ENCODE results near the gene HEMGN.
"Not testable (repeated sequence)": the region's sequence is repeated elsewhere in the genome, so short reads cannot be mapped to it uniquely, and the experiment has no call there.

The HEMGN gene

DNA sequence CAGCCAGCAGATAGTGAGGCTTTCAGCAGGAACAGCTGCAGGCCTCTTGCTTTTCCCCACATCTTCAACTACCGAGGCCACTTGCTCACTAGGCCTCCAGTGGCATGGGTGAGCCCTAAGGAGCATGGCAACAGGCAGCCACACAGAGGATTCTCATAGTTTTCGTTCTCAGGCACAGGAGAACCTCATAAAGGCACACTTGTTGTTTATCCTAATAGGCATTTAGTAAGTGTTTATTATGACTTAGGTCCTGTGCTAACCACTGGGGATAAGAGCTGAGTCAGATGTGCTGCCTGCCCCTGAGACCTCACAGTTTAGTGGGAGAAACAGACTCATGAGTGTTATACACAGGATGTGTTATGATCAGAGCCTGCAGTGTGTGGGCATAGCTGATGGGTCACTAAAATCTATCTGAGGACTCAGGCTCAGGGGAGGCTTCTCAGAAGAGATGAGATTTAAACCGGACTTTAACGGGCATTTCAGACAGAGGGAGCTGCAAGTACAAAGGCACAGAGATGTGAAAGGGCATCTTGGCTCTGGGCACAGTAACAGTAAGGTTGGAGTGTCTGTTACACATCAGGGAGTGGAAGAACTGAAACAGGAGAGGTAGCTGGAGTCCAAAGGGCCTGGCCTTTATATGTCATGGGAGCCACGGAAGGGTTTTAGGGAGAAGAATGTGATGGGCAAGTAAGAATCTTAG lies 21.0 kb upstream of the HEMGN start:
- H3K36me3 Mint-ChIP-seq, result no peaks in the 10 kb centered on the region
- H3K4me1 Mint-ChIP-seq, result peaks cover 2% of the 10 kb centered on the region
- CTCF ChIA-PET, result interaction anchor here (1.2 to 3.3 kb wide), 6 partner anchors 8 to 76 kb away, joined by 3 to 25 read pairs (median 6); partner anchors contain the start of gene TRMO
- no peaks in the 10 kb centered on the region for H3K9me3 Mint-ChIP-seq
- no peak for DNase-seq
- peaks cover 8% of the 10 kb centered on the region for H3K27me3 Mint-ChIP-seq
- peak overlapping the region; percentile 34 for H3K27ac Mint-ChIP-seq
- no peak overlapping the region for H3K4me3 Mint-ChIP-seq

DNA sequence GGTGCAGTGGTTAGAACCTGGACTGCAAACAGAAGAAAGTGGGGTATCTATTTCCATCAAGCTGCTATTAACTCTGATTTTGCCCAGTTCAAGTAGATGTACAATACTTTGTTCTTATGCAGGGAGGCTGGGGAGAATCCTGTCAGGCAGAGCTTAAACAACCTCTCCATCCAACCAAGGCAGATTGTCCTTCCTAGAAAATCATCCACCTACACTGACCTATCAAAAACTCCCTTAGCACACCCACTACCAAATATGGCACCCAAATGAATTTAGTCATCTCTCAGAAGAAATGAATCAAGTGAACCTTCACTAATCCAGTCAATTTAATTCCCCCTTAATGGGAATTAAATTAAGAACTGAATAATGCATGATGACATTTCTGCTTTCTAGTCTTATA lies 18.4 kb upstream of the HEMGN start:
- CTCF ChIA-PET, result interaction anchor here (1.0 to 5.3 kb wide), 4 partner anchors 26 to 79 kb away, joined by 3 to 56 read pairs (median 4); partner anchors contain the start of genes ANP32B and TRMO
- Mint-ChIP-seq H3K4me1 (peaks cover 2% of the 10 kb centered on the region), H3K9me3 (peaks cover 2% of the 10 kb centered on the region), H3K27me3 (peaks cover 4% of the 10 kb centered on the region), H3K27ac (no peak overlapping the region), H3K4me3 (no peak overlapping the region), H3K36me3 (no peaks in the 10 kb centered on the region)
- no peak for DNase-seq

DNA sequence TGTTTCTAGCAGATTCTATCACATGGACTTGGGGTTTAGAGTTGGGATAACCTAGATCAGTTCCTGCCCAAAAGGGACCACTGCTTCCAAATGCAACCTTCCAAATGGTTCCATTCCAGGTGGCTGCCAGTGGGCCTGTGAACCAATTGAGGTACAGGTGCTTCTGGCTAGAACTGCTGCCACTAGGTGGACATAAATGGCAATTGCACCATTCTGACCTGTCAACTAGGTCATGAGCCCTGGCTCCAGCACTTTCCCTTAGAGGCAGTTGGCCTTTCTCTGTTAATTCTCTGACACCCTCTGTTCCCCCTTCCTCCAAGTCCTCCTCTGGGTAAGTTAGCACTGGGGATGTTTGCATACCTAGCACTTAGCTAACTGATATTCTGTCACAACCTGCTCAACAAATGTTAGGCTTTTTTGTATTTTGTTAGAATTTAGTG lies 16.6 kb upstream of the HEMGN start:
- H3K9me3 Mint-ChIP-seq, result peaks cover 6% of the 10 kb centered on the region
- no peak overlapping the region for H3K4me3 Mint-ChIP-seq
- DNase-seq, result peak; percentile 74
- peaks cover 9% of the 10 kb centered on the region for H3K4me1 Mint-ChIP-seq
- H3K27me3 Mint-ChIP-seq, result peaks cover 14% of the 10 kb centered on the region
- no peaks in the 10 kb centered on the region for H3K36me3 Mint-ChIP-seq
- H3K27ac Mint-ChIP-seq, result no peak overlapping the region
- CTCF ChIA-PET, result interaction anchor here (0.6 to 5.3 kb wide), 9 partner anchors 9 to 281 kb away, joined by 3 to 56 read pairs (median 4); partner anchors contain the start of gene TRMO

DNA sequence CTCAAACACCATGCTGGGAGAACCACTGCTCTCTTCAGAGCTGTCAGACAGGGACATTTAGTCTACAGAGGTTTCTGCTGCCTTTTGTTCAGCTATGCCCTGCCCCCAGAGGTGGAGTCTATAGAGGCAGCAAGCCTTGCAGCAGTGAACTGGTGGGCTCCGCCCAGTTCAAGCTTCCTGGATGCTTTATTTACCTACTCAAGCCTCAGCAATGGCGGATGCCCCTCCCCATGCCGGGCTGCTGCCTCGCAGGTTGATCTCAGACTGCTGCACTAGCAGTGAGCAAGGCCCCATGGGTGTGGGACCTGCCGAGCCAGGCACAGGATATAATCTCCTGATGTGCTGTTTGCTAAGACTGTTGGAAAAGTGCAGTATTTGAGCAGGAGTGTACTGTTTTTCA lies 12.9 kb upstream of the HEMGN start:
- CTCF ChIA-PET, result interaction anchor here (1.2 to 2.1 kb wide), 2 partner anchors 27 to 32 kb away, joined by 5 read pairs; no protein-coding TSS in a partner anchor
- H3K27me3 Mint-ChIP-seq, result peaks cover 28% of the 10 kb centered on the region
- H3K27ac Mint-ChIP-seq, H3K4me3 Mint-ChIP-seq, H3K36me3 Mint-ChIP-seq, H3K9me3 Mint-ChIP-seq, H3K4me1 Mint-ChIP-seq: not testable (repeated sequence)
- DNase-seq, result peak; percentile 41

DNA sequence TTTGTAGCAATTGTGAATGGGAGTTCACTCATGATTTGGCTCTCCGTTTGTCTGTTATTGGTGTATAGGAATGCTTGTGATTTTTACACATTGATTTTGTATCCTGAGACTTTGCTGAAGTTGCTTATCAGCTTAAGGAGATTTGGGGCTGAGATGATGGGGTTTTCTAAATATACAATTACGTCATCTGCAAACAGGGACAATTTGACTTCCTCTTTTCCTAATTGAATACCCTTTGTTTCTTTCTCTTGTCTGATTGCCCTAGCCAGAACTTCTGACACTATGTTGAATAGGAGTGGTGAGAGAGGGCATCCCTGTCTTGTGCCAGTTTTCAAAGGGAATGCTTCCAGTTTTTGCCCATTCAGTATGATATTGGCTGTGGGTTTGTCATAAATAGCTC lies 9.1 kb upstream of the HEMGN start:
- H3K36me3 Mint-ChIP-seq, H3K27ac Mint-ChIP-seq, H3K9me3 Mint-ChIP-seq, H3K4me1 Mint-ChIP-seq, DNase-seq, H3K4me3 Mint-ChIP-seq, CTCF ChIA-PET: not testable (repeated sequence)
- H3K27me3 Mint-ChIP-seq, result peaks cover 29% of the 10 kb centered on the region

DNA sequence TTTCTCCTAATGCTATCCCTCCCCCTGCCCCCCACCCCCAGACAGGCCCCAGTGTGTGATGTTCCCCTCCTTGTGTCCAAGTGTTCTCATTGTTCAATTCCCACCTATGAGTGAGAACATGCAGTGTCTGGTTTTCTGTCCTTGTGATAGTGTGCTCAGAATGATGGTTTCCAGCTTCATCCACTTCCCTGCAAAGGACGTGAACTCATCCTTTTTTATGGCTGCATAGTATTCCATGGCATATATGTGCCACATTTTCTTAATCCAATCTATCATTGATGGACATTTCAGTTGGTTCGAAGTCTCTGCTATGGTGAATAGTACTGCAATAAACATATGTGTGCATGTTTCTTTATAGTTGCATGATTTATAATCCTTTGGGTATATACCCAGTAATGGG lies 7.5 kb upstream of the HEMGN start:
- H3K4me1 Mint-ChIP-seq, H3K4me3 Mint-ChIP-seq, CTCF ChIA-PET, H3K27ac Mint-ChIP-seq, H3K36me3 Mint-ChIP-seq, DNase-seq, H3K9me3 Mint-ChIP-seq: not testable (repeated sequence)
- H3K27me3 Mint-ChIP-seq, result peaks cover 20% of the 10 kb centered on the region

DNA sequence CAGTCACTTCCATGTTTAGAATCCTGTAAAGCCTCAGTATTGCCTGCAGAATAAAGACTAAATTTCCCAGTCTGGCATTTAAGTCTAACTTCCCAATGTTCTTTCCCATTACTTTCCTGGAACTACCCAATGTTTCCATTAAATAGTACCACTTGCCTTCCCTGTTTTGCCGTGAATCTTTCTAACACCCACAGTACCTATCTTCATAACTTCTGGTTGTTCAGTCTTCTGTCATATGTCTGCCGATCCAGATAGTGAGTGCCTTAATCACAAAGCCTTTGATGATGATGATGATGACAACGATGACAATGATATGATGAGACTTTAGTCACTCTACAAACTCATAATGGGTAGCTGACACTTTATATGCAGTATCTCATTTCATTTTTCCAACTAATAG lies 6.6 kb upstream of the HEMGN start:
- Mint-ChIP-seq H3K27ac (no peak overlapping the region), H3K36me3 (no peaks in the 10 kb centered on the region), H3K4me3 (no peak overlapping the region), H3K9me3 (peaks cover 1% of the 10 kb centered on the region), H3K27me3 (peaks cover 18% of the 10 kb centered on the region), H3K4me1 (no peaks in the 10 kb centered on the region)
- no peak for DNase-seq
- CTCF ChIA-PET, result no interaction called here

DNA sequence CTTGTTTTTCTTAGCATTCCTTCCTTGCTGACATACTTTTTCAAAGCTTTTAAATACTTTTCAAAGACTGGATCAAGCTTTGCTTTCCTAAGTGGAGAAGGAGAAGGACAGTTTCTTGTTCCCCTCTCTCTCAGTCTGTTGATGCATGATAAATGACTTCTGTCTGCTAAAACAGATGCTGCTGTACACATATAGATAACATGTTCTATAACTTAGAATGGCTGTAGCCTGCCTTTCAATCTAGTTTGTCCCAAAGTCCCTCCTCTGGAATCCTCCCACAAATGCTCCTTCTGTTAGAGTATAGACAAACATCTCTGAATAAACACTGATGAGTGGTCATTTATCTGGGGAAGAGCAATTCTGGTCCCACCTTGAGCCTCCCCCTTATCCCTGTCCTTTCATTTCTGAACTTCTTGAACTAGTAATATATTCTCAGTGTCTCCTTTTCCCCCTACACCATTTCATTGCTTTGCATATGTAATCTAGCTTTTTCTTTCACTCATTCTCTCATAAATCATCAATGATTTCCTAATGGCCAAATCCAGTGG lies 5.4 kb upstream of the HEMGN start:
- CTCF ChIA-PET, result interaction anchor here (0.6 to 1.8 kb wide), 3 partner anchors 10 to 16 kb away, joined by 3 to 6 read pairs (median 3); no protein-coding TSS in a partner anchor
- Mint-ChIP-seq H3K4me1 (peaks cover 8% of the 10 kb centered on the region), H3K27me3 (peaks cover 14% of the 10 kb centered on the region), H3K27ac (no peak overlapping the region), H3K4me3 (no peak overlapping the region), H3K9me3 (peaks cover 1% of the 10 kb centered on the region), H3K36me3 (no peaks in the 10 kb centered on the region)
- DNase-seq, result no peak

DNA sequence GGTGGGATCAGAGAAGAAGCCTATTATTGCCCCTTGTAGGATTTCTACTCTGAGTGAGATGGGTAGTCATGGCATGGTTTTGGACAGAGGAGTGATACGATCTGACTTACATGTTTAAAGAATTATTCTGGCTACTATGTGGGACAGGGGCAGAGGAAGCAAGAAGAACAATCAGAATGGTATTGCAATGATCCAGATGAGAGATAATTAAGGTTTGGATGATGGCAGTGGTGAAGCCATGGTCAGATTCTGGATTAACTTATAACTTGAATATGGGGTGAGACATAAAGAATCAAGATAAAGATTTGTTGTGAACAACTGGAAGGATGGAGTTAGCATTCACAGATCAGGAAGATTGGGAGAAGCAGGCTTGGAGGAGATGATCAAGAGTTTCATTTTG lies 3.4 kb upstream of the HEMGN start:
- Mint-ChIP-seq H3K27ac (no peak overlapping the region), H3K36me3 (peaks cover 2% of the 10 kb centered on the region), H3K4me1 (peaks cover 21% of the 10 kb centered on the region), H3K9me3 (peaks cover 1% of the 10 kb centered on the region), H3K27me3 (peaks cover 5% of the 10 kb centered on the region), H3K4me3 (no peak overlapping the region)
- CTCF ChIA-PET, result interaction anchor here (1.8 kb wide), 1 partner anchor 12 kb away, joined by 6 read pairs; no protein-coding TSS in a partner anchor
- DNase-seq, result no peak

DNA sequence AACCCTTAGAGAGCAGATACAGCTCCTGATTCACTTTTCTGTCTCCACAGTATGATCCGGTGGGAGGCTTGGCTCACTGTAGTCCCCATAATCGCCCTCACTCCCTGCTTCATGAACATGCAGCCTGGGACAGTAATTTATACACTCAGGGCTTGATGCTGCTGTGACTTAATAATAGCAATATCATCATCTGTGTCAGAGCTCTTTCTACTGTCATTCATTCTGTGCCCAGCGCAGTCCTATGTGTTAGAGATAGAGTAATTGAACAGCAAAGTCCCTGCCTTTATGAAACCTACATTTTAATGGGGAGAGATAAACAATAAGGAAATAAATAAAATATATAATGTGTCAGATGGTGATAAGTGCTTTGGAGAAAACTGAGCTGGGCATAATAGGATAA lies 2.8 kb upstream of the HEMGN start:
- Mint-ChIP-seq H3K4me1 (peaks cover 26% of the 10 kb centered on the region), H3K27ac (no peak overlapping the region), H3K27me3 (peaks cover 5% of the 10 kb centered on the region), H3K4me3 (no peak overlapping the region), H3K36me3 (peaks cover 2% of the 10 kb centered on the region), H3K9me3 (peaks cover 1% of the 10 kb centered on the region)
- DNase-seq, result no peak
- CTCF ChIA-PET, result no interaction called here

DNA sequence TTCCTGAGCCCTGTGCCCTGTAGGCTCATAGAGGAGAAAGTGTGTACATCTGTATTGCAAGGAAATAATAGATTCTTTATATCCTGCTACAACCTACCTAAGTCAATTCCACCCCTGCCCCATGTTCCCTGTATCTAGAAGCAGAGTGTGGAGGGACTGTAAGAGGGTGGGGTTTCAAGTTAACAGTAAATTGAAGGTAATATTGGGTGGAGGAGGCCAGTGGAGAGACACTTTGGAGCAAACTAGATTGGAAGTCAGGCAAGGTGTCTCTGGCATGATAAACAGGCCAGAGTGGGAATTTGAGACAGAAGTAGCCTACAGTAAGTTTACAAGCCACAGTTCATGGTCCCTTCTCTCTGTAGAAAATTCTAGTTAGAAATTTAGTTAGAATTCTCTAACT lies 2.3 kb upstream of the HEMGN start:
- H3K27ac Mint-ChIP-seq, result no peak overlapping the region
- H3K4me1 Mint-ChIP-seq, result peaks cover 30% of the 10 kb centered on the region
- CTCF ChIA-PET, result no interaction called here
- no peak overlapping the region for H3K4me3 Mint-ChIP-seq
- H3K9me3 Mint-ChIP-seq, result no peaks in the 10 kb centered on the region
- no peak for DNase-seq
- H3K27me3 Mint-ChIP-seq, result peaks cover 5% of the 10 kb centered on the region
- peaks cover 2% of the 10 kb centered on the region for H3K36me3 Mint-ChIP-seq

DNA sequence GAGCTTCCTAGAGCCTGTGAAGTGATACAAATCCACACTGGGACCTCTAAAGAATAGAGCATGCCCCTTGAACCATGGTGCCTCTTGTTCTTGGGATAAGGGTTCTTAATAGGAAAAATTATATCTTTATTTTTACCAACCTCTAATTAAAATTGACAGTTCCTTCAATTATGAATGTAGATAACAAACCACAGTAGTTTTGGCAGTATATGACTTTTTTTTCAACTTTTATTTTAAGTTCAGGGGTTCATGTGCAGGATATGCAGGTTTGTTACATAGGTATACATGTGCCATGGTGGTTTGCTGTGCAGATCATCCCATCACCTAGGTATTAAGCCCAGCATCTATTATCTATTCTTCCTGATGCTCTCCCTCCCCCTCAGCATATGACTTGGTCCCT lies 974 bp downstream of the HEMGN start:
- no peak for DNase-seq
- Mint-ChIP-seq H3K4me1 (peaks cover 47% of the 10 kb centered on the region), H3K9me3 (no peaks in the 10 kb centered on the region), H3K27ac (no peak overlapping the region), H3K36me3 (peaks cover 2% of the 10 kb centered on the region), H3K27me3 (no peaks in the 10 kb centered on the region), H3K4me3 (no peak overlapping the region)
- CTCF ChIA-PET, result no interaction called here

DNA sequence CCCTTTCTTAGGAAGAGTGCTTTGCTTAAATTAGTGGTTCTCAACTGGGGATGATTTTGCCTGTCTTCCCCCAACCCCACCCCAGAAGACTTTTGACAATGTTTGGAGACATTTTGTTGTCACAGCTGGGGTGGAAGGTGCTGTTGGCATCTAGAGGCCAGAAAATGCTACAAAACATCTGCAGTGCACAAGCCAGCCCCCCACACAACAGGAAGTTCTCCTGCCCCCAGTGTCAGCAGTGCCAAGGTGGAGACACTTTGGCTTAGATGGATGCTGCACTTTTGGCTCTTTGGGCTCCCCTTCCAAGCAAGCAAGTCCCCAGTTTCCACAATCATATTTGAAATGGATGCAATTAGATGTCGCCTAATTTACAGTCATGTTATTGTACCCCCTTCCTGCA lies 2.7 kb downstream of the HEMGN start:
- Mint-ChIP-seq H3K4me3 (no peak overlapping the region), H3K27ac (no peak overlapping the region), H3K27me3 (no peaks in the 10 kb centered on the region), H3K9me3 (no peaks in the 10 kb centered on the region), H3K4me1 (peaks cover 64% of the 10 kb centered on the region), H3K36me3 (peaks cover 7% of the 10 kb centered on the region)
- CTCF ChIA-PET, result interaction anchor here (1.4 to 2.3 kb wide), 2 partner anchors 12 to 19 kb away, joined by 6 to 9 read pairs; no protein-coding TSS in a partner anchor
- DNase-seq, result no peak

DNA sequence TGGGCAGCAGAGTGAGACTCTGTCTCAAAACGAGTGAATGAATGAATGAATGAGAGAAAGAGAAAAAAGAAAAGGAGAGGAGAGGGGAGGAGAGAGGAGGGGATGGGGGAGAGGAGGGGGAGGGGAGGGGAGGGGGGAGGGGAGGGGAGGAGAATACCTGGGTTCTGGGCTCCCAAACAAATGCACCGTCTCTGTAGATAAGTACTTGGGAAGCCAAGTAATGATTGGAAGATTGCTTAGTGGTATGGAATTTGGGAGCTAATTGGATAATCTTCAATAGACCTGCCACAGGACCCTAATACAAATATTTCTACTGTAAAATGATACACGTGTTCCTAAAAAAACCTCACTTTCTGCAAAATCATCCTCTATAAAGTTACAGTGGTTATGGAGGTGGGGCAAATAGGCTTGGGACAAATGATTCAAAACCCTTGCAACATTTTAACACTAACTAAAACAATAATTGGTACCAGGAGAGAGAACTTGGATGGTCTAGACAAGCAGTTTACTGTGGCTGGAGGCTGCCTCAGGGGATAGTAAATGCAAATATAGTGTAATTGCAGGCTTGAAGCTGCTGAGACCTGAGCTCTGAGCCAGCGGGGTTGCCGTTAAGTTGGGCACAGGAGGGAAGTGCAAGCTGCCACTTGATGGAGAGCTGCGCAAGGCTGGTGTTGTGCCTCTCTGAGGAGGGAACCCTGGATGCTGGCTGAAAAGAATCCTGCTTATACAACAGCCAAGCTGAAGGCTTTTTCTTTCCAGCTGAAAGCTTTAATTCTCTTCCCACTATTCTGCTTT lies 3.5 kb downstream of the HEMGN start:
- H3K27ac Mint-ChIP-seq, result no peak overlapping the region
- no peaks in the 10 kb centered on the region for H3K27me3 Mint-ChIP-seq
- peaks cover 72% of the 10 kb centered on the region for H3K4me1 Mint-ChIP-seq
- DNase-seq, result no peak
- H3K4me3 Mint-ChIP-seq, result no peak overlapping the region
- H3K9me3 Mint-ChIP-seq, result no peaks in the 10 kb centered on the region
- peaks cover 13% of the 10 kb centered on the region for H3K36me3 Mint-ChIP-seq
- CTCF ChIA-PET, result interaction anchor here (2.3 kb wide), 1 partner anchor 20 kb away, joined by 9 read pairs; no protein-coding TSS in a partner anchor
